LoVo (cell line): ENCODE measurements around the gene SLC9A9.
A peak's percentile ranks its signal among the peaks of the same experiment; 100 is the strongest.
"Not testable (repeated sequence)": the region's sequence is repeated elsewhere in the genome, so short reads cannot be mapped to it uniquely, and the experiment has no call there.

Experiments used
- DNase-seq: peaks from one replicate; pipeline ENCODE4 v3.0.0-alpha.2; 2016; ENCODE audit warnings: low spot score

Gene SLC9A9

GRCh38 chr3:143287403-143287802, 560.9 kb downstream of the SLC9A9 start:
- no peak for DNase-seq

DNA sequence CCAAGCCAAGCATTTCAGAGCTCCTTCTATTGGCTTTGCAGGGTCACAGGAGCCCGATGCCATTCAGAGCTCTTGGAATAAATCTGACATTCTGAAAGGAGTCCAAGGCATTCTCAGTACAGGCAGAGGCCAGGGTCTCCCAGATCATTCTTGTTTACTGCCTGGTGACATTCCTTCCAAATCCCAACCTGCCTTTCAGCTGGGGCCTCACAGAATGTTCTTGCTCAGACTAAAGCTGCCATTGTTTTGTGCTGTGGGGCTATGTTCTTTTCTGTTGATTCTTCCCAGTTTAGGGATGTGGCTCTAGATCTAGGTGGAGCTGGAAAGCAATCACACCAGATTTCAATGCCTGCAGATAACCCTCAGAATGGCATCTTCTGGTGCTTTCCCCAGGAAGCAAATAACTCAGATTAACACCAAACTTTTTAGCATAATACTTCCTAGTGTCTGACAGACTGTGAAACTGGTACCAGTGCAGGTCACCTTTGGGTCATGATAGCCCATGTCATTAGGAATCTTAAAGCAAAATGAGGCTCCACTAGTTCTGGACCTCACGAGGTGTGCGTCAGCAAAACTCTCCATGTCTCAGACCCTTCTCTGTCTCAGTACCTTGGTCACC, 561.8 kb downstream of the SLC9A9 start:
- DNase-seq = no peak

- DNase-seq = peak; percentile 46
These were observed 564.7 kb downstream of the SLC9A9 start for GRCh38 chr3:143283432-143284128.

DNA sequence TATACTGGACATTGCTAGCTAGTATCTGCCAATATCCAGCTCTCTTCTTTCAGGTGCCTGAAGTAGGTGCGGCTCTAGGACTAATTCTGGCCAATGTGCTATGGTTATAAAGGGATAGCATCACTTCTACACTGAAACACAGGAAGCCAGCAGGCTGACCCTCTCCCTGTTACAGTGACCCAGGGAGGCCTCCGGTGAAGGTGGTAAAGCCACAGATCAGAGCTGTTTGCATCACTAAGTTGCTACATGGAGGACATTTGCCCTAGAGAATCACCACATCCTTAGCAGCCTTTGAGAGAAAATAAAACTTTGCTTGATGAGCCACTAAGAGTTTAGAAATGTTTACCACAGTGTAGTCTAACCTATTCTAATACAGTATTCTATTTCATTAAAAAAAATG, 567.3 kb downstream of the SLC9A9 start:
- DNase-seq = no peak

- DNase-seq = not testable (repeated sequence)
These were observed 568.7 kb downstream of the SLC9A9 start for GRCh38 chr3:143279567-143279966.

- DNase-seq = no peak
These were observed 569.5 kb downstream of the SLC9A9 start for GRCh38 chr3:143278721-143279120.

- DNase-seq = no peak
These were observed 570.7 kb downstream of the SLC9A9 start for GRCh38 chr3:143277531-143277930.

GRCh38 chr3:143276592-143276991, 571.7 kb downstream of the SLC9A9 start:
- DNase-seq = no peak

DNA sequence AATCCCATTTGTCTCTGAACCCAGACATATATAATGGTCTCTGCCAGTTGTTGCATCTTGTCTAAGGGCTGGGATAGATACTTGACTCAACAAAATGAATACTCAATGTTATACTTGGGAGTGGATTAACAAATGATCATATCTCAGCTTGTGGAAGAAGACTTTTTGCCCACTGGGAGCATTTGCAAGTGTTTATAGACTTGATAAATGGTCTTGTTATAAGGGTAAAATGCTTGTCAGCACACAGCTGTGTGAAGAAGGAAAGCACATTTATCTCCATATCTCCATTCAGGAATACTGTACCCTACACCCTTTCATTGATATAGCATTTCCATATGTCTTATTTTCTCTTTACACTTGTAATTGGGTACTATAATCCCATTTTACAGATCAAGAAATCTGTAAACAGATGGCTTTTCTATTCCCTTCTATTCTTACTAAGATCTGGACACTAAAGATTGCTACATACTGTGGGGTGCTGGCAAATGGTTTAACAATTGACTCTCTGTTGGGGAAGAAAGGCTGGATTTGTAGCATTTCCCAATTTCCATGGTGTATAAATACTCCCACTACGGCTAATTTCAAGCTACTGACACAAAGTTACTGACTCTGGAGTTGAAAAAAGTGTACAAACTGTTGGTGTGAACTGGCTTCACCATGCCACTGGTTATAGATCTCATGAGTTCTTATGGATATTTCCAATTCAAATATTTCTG, 574.1 kb downstream of the SLC9A9 start:
- no peak for DNase-seq

DNA sequence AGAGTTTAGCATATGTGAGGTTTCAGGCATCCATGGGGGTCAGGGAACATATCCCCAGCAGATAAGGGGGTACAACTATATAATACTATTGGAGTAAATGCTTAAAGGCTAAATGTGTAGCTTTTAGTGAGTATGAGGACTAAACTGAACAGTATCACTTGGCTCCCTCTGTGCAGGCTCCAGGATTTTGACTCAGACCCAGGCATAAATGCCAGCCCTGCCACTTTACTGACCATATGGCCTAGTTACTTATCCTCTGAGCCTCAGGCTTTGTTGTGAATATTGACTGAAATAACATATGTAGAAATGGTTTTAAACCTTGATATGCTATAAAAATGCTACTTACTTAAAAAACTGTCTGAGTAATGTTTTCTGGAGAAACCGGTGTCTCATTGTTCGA, 577.1 kb downstream of the SLC9A9 start:
- no peak for DNase-seq

- no peak for DNase-seq
These were observed 578.5 kb downstream of the SLC9A9 start for GRCh38 chr3:143269741-143270140.

DNA sequence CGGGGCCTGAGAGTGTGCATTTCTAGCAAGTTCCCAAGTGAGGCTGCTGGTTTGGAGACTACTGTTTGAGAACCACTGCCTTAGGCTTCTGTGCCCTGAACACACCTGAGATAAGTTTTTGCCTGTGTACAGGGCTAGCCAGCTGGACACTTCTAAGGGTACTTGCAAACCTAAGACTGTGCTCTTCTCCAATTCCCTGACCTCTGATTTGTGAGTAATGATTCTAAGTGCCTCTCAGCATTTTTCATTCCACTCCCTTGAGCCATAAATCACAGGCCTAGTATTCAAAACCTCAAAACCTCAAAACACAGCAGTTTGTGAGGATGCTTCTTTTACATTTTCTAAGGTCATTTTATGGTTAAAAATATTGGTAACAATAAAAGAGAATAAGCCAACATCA, 580.3 kb downstream of the SLC9A9 start:
- DNase-seq = no peak

DNA sequence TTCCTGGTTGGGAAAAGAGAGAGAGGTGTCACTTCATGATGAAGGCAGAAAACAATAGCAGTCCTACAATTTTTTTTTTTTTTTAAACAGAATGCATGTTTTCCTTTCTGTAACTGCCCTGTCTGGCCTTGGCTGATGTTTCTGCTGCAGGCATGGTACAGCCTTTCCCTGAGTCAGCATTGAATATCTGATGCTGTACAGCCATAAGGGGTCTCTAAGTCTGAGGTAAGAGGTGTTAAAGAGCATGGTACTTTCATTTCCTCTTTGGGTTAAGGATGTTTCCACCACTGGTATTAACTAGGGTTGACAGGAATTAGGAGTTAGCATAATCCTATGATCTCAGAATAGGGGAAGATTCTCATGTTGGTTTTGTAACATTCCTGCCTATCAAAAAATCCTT, 581.3 kb downstream of the SLC9A9 start:
- no peak for DNase-seq

- no peak for DNase-seq
These were observed 581.8 kb downstream of the SLC9A9 start for GRCh38 chr3:143266511-143266910.

GRCh38 chr3:143265501-143266070, 582.7 kb downstream of the SLC9A9 start:
- no peak for DNase-seq

GRCh38 chr3:143263852-143264513, 584.3 kb downstream of the SLC9A9 start:
- DNase-seq = no peak

DNA sequence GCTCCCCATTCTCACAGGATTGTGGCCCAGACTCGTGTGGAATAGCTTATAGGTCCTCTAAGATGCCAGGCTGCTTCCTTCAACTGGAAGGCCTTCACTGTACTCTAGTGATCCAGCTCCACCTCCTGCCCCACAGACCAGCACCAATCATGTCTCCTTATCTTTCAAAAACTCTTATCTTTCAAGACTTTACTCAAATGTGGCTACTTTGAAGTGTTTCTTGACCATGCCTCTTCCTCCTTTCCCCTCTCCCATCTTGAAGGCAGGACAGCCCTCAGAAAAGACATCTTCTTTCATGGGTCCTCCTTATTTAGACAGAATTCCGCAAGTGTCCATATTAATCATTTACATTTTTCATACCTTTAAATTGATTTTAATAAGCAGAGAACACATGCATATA, 586.4 kb downstream of the SLC9A9 start:
- DNase-seq = no peak

DNA sequence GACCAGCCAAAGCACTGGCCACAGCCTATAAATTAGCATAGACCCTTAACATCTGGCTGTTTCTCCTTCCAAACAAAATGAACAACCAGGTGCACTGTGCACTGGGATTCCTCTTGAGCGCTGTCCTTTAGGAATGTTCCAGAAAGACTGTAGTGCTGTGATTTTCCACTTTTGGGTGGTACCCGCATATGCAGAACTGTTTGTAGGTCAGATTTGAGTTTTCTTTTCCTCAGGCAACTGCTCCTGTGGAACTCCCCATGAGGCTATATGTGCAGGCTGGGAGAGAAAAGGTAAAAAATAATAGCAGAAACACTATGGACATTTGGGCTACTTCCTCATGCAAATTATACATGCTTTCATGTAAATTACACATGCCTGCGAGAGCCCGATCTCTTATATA, 589.6 kb downstream of the SLC9A9 start:
- no peak for DNase-seq

DNA sequence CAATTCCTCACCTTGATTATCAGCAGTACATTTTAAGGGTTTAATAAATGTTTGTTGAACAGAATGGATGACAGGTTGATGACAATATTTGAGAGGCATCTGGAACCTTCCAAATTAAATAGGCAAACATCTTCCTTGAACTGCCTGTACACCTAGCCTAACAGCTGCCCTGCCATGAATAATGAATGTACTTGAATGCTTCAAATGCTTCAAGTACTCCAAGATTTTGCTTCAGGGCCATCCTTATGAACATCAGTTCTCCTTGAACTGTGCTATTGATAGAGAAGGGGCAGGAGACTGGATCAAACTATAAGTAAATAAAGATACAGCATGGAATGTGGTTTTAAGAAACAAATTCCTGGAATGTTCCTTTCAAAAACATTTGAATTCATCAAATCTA, 591.9 kb downstream of the SLC9A9 start:
- no peak for DNase-seq

- DNase-seq = no peak
These were observed 592.5 kb downstream of the SLC9A9 start for GRCh38 chr3:143255739-143256138.

GRCh38 chr3:143252931-143253330, 595.3 kb downstream of the SLC9A9 start:
- DNase-seq = no peak

GRCh38 chr3:143249014-143249413, 599.3 kb downstream of the SLC9A9 start:
- no peak for DNase-seq
